Esophagus squamous epithelium (tissue), 5 donors: ENCODE measurements around the gene PIK3C3. TPM values are rescaled to one million over a fixed set of nuclear protein-coding genes. Genes with fewer than 3 reads are reported as not detected.

ENCODE experiments used
- DNase-seq: peaks from one replicate; lab custom pipeline; 2025; lab: John Stamatoyannopoulos, UW
- H3K27ac ChIP-seq, 4 donors: fragments of 200-600 bp; sonication (generic); one replicate each; pipeline ENCODE4 v1.5.1; 2016 to 2019; ENCODE audit warnings: mild to moderate bottlenecking in 1 of 4
- H3K27me3 ChIP-seq, 4 donors: fragments of 200-600 bp; sonication (generic); 1 replicate in 3 of 4; 2 replicates in 1 of 4; pipeline versions ENCODE4 v1.5.1 to v1.6.0; 2017 to 2021; ENCODE audit warnings: antibody characterized with exemption in 1 of 4
- H3K36me3 ChIP-seq, 3 donors: fragments of 200-600 bp; sonication (generic); one replicate each; pipeline ENCODE4 v1.5.1; 2016 to 2019
- H3K4me1 ChIP-seq, 3 donors: fragments of 200-600 bp; sonication (generic); one replicate each; pipeline ENCODE4 v1.5.1; 2017 to 2019
- H3K4me3 ChIP-seq, 4 donors: fragments of 200-600 bp; sonication (generic); 1 replicate in 3 of 4; 2 replicates in 1 of 4; pipeline ENCODE4 v1.5.1; 2016 to 2019; ENCODE audit warnings: mild to moderate bottlenecking in 2 of 4, moderate library complexity in 1 of 4
- H3K9me3 ChIP-seq, 3 donors: fragments of 200-600 bp; sonication (generic); one replicate each; pipeline ENCODE4 v1.5.1; 2016 to 2019
- POLR2A ChIP-seq, 4 donors: fragments of 450-650 bp; IDR thresholded peaks; one replicate each; pipeline ENCODE4 v1.6.1; 2017; ENCODE audit warnings: antibody characterized with exemption in 4 of 4, mild to moderate bottlenecking in 4 of 4, moderate library complexity in 3 of 4
- WGBS, 2 donors: methylation state at CpG; one replicate each; pipeline ENCODE4 v1.1.5; 2018; 5-methylcytosine and 5-hydroxymethylcytosine counted together
- intact Hi-C: fragments of 100-400 bp; cut with DNase I; formaldehyde crosslinking; loops from one replicate; pipeline ENCODE4 v1.15.0; 2022
- total RNA-seq, 4 donors: library from RNA; depleted of rRNA; stranded (reverse); fragments of >200 nt; gene quantifications; one replicate each; pipeline ENCODE4 v1.1.0, GENCODE V29; 2016
- TF ChIP-seq, protein P1 (sequence below), 6 experiments: fragments of 450-650 bp in 4 of 6; fragments of 200-600 bp in 2 of 6; sonication (generic) in 2 of 6; IDR thresholded peaks; one replicate each; pipeline ENCODE4 v1.5.1; 2016 to 2019; ENCODE audit warnings: antibody characterized with exemption in 6 of 6, mild to moderate bottlenecking in 4 of 6, moderate library complexity in 4 of 6
- donor health status: DM: yes; HTN: yes; CAD: no.

The PIK3C3 gene
- total RNA-seq, 4 donors from 2014 or later: 17.2 to 43.9 (median 23.6) TPM

DNA sequence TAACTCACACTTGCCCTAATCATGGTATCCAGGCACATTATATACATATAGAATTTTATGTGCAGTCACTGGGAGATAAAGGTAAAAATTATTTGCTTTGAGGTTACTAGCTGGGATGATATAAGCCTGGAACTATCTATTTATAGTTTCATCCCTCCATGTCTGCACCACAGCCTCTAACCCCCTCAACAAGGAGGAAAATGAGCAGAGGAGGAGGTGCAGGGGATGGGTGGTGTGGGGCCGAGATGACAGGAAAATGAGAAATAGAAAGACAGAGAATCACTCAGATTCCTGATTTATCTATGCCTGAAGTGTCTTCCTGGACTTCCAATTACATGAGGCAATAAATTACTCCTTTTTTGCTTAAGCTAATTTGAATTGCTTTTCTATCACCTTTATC, 145.2 kb downstream of the PIK3C3 start:
- no peak for DNase-seq
- no peaks in the 10 kb centered on the region for H3K9me3 ChIP-seq
- 74 to 77% methylated on average over 1 of the region's 1 CpG for WGBS, 2 donors
- no peak overlapping the region for H3K27ac ChIP-seq
- H3K27me3 ChIP-seq: no peaks in the 10 kb centered on the region
- no peak for TF ChIP-seq POLR2A (IDR thresholded peaks at IDR 0.05)
- TF ChIP-seq, protein P1, sequence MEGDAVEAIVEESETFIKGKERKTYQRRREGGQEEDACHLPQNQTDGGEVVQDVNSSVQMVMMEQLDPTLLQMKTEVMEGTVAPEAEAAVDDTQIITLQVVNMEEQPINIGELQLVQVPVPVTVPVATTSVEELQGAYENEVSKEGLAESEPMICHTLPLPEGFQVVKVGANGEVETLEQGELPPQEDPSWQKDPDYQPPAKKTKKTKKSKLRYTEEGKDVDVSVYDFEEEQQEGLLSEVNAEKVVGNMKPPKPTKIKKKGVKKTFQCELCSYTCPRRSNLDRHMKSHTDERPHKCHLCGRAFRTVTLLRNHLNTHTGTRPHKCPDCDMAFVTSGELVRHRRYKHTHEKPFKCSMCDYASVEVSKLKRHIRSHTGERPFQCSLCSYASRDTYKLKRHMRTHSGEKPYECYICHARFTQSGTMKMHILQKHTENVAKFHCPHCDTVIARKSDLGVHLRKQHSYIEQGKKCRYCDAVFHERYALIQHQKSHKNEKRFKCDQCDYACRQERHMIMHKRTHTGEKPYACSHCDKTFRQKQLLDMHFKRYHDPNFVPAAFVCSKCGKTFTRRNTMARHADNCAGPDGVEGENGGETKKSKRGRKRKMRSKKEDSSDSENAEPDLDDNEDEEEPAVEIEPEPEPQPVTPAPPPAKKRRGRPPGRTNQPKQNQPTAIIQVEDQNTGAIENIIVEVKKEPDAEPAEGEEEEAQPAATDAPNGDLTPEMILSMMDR (IDR thresholded peaks at IDR 0.05): no peak
- no peaks in the 10 kb centered on the region for H3K4me1 ChIP-seq
- H3K36me3 ChIP-seq: no peaks in the 10 kb centered on the region
- intact Hi-C loops: no loop called here
- H3K4me3 ChIP-seq: no peak overlapping the region

DNA sequence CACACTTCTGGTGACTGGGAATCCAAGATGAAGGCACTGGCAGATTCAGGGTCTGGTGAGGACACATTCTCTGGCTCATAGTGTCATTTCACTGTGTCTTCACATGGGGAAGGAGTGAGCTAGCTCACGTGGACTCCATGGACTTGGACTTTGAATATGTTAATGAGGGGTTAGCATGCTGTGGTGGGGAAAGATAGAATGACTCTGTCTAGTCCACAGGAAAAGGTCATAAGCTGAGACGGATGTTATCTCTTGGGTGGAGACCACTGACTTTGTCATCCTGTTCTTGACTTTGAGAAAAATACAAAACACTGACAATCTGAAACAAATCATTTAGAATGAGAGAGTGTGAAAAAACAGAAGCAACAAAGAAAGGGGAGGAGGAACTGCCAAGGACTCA, 145.9 kb downstream of the PIK3C3 start:
- Histone ChIP-seq H3K36me3 (no peaks in the 10 kb centered on the region), H3K4me1 (no peaks in the 10 kb centered on the region), H3K27ac (no peak overlapping the region), H3K4me3 (no peak overlapping the region), H3K9me3 (no peaks in the 10 kb centered on the region), H3K27me3 (no peaks in the 10 kb centered on the region)
- WGBS, 2 donors: 55 to 66% methylated on average over 2 of the region's 2 CpGs
- TF ChIP-seq POLR2A (IDR thresholded peaks at IDR 0.05): no peak
- TF ChIP-seq, protein P1 (IDR thresholded peaks at IDR 0.05): no peak
- DNase-seq: no peak
- intact Hi-C loops: no loop called here

DNA sequence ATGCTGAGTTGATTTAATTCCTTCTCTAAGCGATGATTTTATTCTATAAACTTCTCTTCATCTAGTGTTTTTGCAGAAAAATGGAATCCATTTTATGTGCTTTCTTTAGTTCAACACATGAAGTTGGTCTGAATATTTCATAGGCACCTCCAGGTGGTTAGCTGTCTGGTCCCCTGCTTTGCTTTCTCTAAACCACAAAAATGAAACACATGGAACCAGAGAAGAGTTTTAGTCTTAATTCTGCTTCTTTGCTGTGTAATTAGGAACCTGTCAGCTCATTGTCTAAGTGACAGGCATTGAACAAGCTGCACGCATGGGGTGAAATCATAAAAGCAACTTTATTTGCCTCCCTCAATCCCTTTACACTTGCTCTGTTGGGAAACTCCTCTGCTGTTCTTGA, 150.4 kb downstream of the PIK3C3 start:
- intact Hi-C loops: no loop called here
- Histone ChIP-seq H3K27me3 (no peaks in the 10 kb centered on the region), H3K27ac (no peak overlapping the region), H3K36me3 (no peaks in the 10 kb centered on the region), H3K4me1 (no peaks in the 10 kb centered on the region), H3K9me3 (no peaks in the 10 kb centered on the region), H3K4me3 (no peak overlapping the region)
- 72 to 73% methylated on average over 2 of the region's 2 CpGs for WGBS, 2 donors
- TF ChIP-seq, protein P1 (IDR thresholded peaks at IDR 0.05): no peak
- no peak for TF ChIP-seq POLR2A (IDR thresholded peaks at IDR 0.05)
- DNase-seq: no peak

DNA sequence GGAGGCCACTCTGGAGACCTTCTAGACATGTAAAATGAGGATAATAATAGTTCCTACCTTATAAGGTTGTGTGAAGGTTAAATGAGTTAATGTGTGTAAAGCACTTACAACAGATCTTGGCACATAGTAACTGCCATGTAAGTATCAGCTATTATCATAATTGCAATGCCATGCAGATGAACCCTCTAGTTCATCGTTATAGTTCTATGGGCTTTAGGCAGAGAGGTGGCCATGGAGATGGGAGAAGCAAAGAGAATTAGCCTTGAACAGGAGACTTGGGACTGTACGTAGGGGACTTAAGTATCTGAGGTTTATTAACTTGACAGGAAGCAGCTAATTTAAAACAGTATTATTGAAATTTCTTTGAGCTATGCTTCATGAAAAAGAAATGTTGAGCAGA, 151.8 kb downstream of the PIK3C3 start:
- no peak overlapping the region for H3K4me3 ChIP-seq
- intact Hi-C loops: no loop called here
- no peaks in the 10 kb centered on the region for H3K36me3 ChIP-seq
- H3K27ac ChIP-seq: no peak overlapping the region
- WGBS, 2 donors: 69 to 91% methylated on average over 2 of the region's 2 CpGs
- H3K9me3 ChIP-seq: no peaks in the 10 kb centered on the region
- TF ChIP-seq POLR2A (IDR thresholded peaks at IDR 0.05): no peak
- TF ChIP-seq, protein P1 (IDR thresholded peaks at IDR 0.05): no peak
- no peak for DNase-seq
- no peaks in the 10 kb centered on the region for H3K4me1 ChIP-seq
- H3K27me3 ChIP-seq: no peaks in the 10 kb centered on the region

DNA sequence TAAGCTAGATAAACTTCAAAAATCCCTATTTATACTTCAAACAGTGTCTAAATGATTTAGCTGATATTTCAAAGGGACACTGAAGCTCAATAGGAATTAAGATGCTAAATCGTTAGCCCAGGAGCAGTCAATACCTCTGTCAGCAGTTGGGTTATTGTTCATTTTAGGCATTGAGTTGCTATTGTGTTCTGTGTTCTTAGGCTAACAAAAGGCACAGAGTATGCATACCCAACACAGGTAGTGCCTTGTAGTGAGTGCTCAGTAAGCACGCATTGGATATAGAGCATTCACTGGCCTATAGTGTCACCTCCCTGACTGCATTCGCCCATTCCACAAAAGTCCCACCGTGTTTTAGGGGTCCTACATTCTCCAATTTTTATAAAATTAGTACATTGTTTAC, 152.3 kb downstream of the PIK3C3 start:
- WGBS, 2 donors: 84 to 85% methylated on average over 3 to 4 of the region's 4 CpGs
- TF ChIP-seq, protein P1 (IDR thresholded peaks at IDR 0.05): no peak
- no peak for TF ChIP-seq POLR2A (IDR thresholded peaks at IDR 0.05)
- intact Hi-C loops: no loop called here

More for the DNA sequence above, 152.3 kb downstream of the PIK3C3 start:
- DNase-seq: no peak
- no peaks in the 10 kb centered on the region for H3K4me1 ChIP-seq
- no peaks in the 10 kb centered on the region for H3K36me3 ChIP-seq
- H3K9me3 ChIP-seq: no peaks in the 10 kb centered on the region
- H3K27me3 ChIP-seq: no peaks in the 10 kb centered on the region
- H3K27ac ChIP-seq: no peak overlapping the region
- H3K4me3 ChIP-seq: no peak overlapping the region
